Ovary (tissue), 9 donors: Measurements from ENCODE around the gene PAQR8. TPM values are rescaled to one million over a fixed set of nuclear protein-coding genes. Genes with fewer than 3 reads are reported as not detected.

ENCODE experiments used
- DNase-seq, 5 donors: peaks; one replicate each; pipeline ENCODE4 v3.0.0-alpha.2; 2019 to 2020
- H3K27ac ChIP-seq, 2 donors: fragments of 200-600 bp; one replicate each; pipeline versions ENCODE4 v1.5.1 to v1.8.0; 2019 to 2022
- H3K27me3 ChIP-seq: fragments of 200-600 bp; one replicate; pipeline ENCODE4 v1.8.0; 2022
- H3K36me3 ChIP-seq: fragments of 200-600 bp; sonication (generic); one replicate; pipeline ENCODE4 v1.5.1; 2019
- H3K4me1 ChIP-seq: one replicate; pipeline ENCODE4 v1.8.1; 2013; ENCODE audit warnings: mild to moderate bottlenecking, moderate library complexity; ENCODE audit not compliant: insufficient read depth
- H3K4me3 ChIP-seq: fragments of 200-600 bp; sonication (generic); one replicate; pipeline ENCODE4 v1.5.1; 2017
- H3K9me3 ChIP-seq, 2 donors: fragments of 200-600 bp in 1 of 2; sonication (generic) in 1 of 2; one replicate each; pipeline versions ENCODE4 v1.5.1 to v1.8.1; 2013 to 2019; ENCODE audit warnings: mild to moderate bottlenecking in 1 of 2, moderate library complexity in 1 of 2
- CTCF ChIP-seq, 3 donors: fragments of 450-650 bp in 2 of 3; fragments of 200-600 bp in 1 of 3; IDR thresholded peaks; one replicate each; pipeline versions ENCODE4 v1.5.1 to v1.8.0; 2016 to 2022; ENCODE audit warnings: antibody characterized with exemption in 3 of 3, mild to moderate bottlenecking in 1 of 3
- EP300 ChIP-seq: sonication (generic); formaldehyde crosslinking; IDR thresholded peaks from one replicate; pipeline ENCODE4 v1.6.1; 2017; ENCODE audit warnings: antibody characterized with exemption
- POLR2A ChIP-seq: fragments of 450-650 bp; IDR thresholded peaks from one replicate; pipeline ENCODE4 v1.6.1; 2017; ENCODE audit warnings: antibody characterized with exemption, mild to moderate bottlenecking, moderate library complexity
- WGBS, 3 donors: extraction: QIAGEN DNeasy Blood & Tissue Kit in 1 of 3; methylation state at CpG; one replicate each; pipeline versions ENCODE4 v1.1.5 to v1.1.7; 2013 to 2017; 5-methylcytosine and 5-hydroxymethylcytosine counted together
- intact Hi-C, 4 donors: fragments of 100-400 bp; cut with DNase I; formaldehyde crosslinking; loops; one replicate each; pipeline versions ENCODE4 v1.11.0 to v1.15.1; 2022 to 2023
- polyA plus RNA-seq, 2 donors: library from polyadenylated mRNA; stranded (reverse); fragments of 200-250 nt in 1 of 2; fragments of 350-450 nt in 1 of 2; fragmentation: Illumina TruSeq in 1 of 2; extraction: RNeasy Lipid Tissue Mini Kit (QIAGEN cat#74804) in 1 of 2; gene quantifications; one replicate each; pipeline ENCODE4 v1.2.3, GENCODE V29; 2013 to 2014
- total RNA-seq, 7 donors: library from RNA; depleted of rRNA in 2 of 7; stranded (reverse); fragments of >200 nt in 2 of 7; fragmentation: NEBNext Ultra II Directional in 3 of 7; extraction: Animal tissue kit (Norgen Biotek cat#: 25700) in 3 of 7; gene quantifications; one replicate each; pipeline versions ENCODE4 v1.1.0 to v1.2.4, GENCODE V29; 2016 to 2023
- donor health status: DM: no; HTN: no; CAD: no; lungs with moderate emphysema.
- donor health status: DM: no; HTN: no; CAD: no.
- donor health status: Bipolar disorder and iron deficiency.
- donor health status: DM: yes; HTN: yes; CAD: no.
- donor health status: DM: no; HTN: no; CAD: no.
- donor health status: DM: yes; HTN: yes; CAD: no.

Gene PAQR8
- total and polyA plus RNA-seq, 9 donors = 13.2 to 33.6 (median 24.0) TPM

DNA sequence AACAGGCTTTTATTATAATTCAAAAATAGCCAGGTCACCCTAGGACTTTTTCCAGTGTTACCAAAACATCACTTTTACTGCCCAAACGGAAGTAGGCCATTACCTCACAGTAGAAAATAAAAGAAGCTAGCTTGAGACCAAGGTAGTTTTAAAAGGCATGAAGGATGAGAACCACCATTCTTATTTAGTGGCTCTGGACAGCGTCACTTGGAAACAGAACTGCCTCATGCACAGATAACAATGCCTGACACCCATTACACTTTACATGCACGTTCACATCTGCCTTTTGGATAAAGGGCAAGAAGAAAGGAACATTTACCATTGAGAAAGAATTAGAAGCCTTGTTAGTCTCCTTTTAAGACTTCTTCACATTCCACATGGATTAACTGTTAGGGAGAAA lies 1.9 kb upstream of the PAQR8 start:
- H3K9me3 ChIP-seq = no peaks in the 10 kb centered on the region
- no peak for DNase-seq
- H3K4me1 ChIP-seq = peaks cover 13% of the 10 kb centered on the region
- WGBS, 3 donors = 75 to 79% (median 77%) methylated on average over 3 of the region's 3 CpGs
- H3K4me3 ChIP-seq = no peak overlapping the region
- intact Hi-C loops = no loop called here
- no peaks in the 10 kb centered on the region for H3K27me3 ChIP-seq
- peak overlapping the region in 1 of 2 donors; percentile 92 for H3K27ac ChIP-seq
- no peaks in the 10 kb centered on the region for H3K36me3 ChIP-seq
- no peak for TF ChIP-seq POLR2A
- TF ChIP-seq EP300 = no peak
- TF ChIP-seq CTCF (IDR thresholded peaks at IDR 0.05) = no peak

- 74 to 80% (median 79%) methylated on average over 11 of the region's 11 CpGs for WGBS, 3 donors
- no peaks in the 10 kb centered on the region for H3K27me3 ChIP-seq
- intact Hi-C loops = no loop called here
- DNase-seq = no peak
- peak overlapping the region in 1 of 2 donors; percentile 92 for H3K27ac ChIP-seq
- TF ChIP-seq EP300 (no peak), POLR2A (no peak), CTCF (IDR thresholded peaks at IDR 0.05) (no peak)
- no peaks in the 10 kb centered on the region for H3K9me3 ChIP-seq
- H3K4me3 ChIP-seq = no peak overlapping the region
- H3K36me3 ChIP-seq = no peaks in the 10 kb centered on the region
- H3K4me1 ChIP-seq = peaks cover 13% of the 10 kb centered on the region
Observed at GRCh38 chr6:52360601-52361413, 1.1 kb upstream of the PAQR8 start.

DNA sequence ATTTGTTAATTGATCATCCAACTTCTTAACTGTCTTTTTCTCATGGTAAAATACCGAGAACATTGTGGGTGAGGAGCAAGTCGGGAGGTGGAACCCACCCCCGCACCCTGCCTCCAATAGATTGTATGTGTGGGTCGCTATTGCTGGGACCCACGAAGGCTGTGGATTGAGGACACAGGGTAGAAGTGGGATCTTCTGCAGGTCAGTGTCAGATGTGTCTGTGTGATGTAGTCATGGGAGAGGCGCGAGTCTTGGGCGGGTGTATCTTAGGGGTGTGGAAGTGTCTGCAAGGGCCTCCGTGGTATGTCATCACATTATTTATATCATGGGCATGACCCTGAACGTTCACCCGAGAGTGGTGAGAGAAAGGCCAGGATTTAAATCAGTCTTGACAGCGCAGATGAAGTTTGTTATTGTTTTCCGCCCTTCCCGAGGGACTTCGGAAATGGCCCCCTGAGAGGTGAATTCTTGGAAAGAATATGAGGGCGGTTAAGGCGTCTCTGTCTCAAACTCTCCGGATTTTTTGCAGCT lies 472 bp upstream of the PAQR8 start:
- peaks cover 13% of the 10 kb centered on the region for H3K4me1 ChIP-seq

More for the DNA sequence above, 472 bp upstream of the PAQR8 start:
- WGBS, 3 donors = 10 to 14% (median 11%) methylated on average over 18 of the region's 18 CpGs
- peak overlapping the region; percentile 81 to 92 for H3K27ac ChIP-seq
- no peaks in the 10 kb centered on the region for H3K9me3 ChIP-seq
- H3K27me3 ChIP-seq = no peaks in the 10 kb centered on the region
- H3K4me3 ChIP-seq = peak overlapping the region; percentile 80
- peak; percentile 33 to 45 (median 38) for DNase-seq
- no peak for TF ChIP-seq EP300
- no peak for TF ChIP-seq POLR2A
- no peak for TF ChIP-seq CTCF (IDR thresholded peaks at IDR 0.05)
- intact Hi-C loops = no loop called here
- H3K36me3 ChIP-seq = no peaks in the 10 kb centered on the region
